Stimulated activated CD8-positive, alpha-beta memory T cell treated with anti-CD3 and anti-CD28 coated beads, Interleukin-15, amount 100 ng/mL, for 24 hours (primary cell): ENCODE data around the gene CST8.

ENCODE experiments used
- DNase-seq: peaks from one replicate; pipeline ENCODE4 v3.0.0-alpha.2; 2020; ENCODE audit warnings: low read depth

The CST8 gene

GRCh38 chr20:23524146-23524545 is 33.2 kb downstream of the CST8 start:
- DNase-seq, result no peak

- DNase-seq, result no peak
Measured at GRCh38 chr20:23526850-23527249, 35.9 kb downstream of the CST8 start.

DNA sequence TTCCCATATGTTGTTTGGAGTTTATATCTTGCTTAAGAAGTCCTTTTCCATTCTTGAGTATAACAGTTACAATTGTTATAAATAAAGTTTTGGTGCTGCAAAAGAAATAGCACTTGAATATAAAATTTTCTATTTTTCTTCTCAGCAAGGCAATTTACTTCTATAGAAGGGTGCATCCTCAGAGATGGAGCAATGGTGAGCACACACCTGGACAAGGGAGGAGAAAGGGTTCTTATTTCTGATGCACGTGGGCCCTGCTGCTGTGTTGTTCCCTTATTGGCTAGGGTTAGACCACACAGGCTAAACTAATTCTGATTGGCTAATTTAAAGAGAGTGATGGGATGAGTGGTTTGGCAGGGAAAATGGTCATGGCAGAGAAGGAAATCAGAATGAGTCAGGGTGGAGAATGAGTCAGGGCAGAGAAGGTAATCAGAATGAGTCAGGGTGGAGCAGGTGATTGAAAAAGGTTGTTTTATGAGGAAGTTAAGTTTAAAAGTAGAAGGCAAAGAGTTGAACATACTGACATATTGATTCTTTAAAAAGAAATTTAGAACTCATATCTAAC is 38.0 kb downstream of the CST8 start:
- no peak for DNase-seq

DNA sequence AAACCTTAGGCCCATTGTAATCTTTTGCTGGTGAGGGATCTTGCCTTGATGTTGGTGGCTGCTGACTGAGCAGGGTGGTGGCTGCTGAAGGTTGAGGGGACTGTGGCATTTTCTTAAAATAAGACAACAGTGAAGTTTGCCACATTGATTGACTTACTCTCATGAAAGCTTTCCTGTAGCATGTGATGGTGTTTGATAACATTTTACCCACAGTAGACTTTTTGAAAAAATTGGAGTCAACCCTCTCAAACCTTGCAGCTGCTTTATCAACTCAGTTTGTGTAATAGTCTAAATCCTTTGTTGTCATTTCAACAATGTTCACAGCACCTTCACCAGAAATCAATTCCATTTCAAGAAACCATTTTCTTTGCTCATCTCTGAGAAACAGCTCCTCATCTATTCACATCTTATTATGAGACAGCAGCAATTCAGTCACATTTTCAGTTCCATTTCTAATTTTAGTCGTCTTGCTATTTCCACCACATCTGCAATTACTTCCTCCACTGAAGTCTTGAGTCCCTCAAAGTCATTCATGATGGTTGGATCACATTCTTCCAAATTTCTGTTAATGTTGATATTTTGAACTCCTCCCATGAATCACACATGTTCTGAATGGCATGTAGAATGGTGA is 40.1 kb downstream of the CST8 start:
- DNase-seq, result no peak

DNA sequence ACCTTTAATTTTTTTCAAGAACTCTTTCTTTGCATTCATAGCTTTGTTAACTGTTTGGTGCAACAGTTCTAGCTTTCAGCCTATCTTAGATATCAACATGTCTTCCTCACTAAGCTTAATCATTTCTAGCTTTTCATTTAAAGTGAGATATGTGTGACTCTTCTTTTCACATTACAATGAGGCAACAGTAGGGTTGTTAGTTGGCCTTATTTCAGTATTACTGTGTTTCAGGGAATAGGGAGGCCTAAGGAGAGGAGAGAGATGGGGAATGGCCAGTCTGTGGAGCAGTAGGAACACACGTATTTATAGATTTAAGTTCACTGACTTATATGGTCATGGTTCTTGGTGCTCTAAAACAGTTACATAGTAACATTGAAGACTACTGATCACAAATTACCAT is 41.6 kb downstream of the CST8 start:
- DNase-seq, result no peak

DNA sequence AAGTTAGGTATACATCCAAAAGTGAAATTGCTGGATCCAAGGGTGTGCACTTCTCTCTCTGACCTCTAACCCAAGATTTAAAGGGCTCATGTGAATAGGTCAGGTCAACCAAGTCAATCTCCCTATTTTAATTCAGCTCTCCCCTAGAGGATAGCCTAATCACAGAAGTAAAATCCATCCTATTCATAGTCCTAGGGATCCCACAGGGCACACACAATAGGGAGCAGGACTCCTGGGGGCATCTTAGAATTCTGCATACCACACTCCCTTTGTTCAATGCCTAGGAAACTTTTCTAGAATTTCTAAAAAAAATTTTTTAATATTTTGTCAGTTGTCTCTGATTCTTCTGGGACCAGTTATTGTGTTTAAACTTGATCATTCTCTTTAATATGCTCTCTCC is 42.2 kb downstream of the CST8 start:
- DNase-seq, result no peak

DNA sequence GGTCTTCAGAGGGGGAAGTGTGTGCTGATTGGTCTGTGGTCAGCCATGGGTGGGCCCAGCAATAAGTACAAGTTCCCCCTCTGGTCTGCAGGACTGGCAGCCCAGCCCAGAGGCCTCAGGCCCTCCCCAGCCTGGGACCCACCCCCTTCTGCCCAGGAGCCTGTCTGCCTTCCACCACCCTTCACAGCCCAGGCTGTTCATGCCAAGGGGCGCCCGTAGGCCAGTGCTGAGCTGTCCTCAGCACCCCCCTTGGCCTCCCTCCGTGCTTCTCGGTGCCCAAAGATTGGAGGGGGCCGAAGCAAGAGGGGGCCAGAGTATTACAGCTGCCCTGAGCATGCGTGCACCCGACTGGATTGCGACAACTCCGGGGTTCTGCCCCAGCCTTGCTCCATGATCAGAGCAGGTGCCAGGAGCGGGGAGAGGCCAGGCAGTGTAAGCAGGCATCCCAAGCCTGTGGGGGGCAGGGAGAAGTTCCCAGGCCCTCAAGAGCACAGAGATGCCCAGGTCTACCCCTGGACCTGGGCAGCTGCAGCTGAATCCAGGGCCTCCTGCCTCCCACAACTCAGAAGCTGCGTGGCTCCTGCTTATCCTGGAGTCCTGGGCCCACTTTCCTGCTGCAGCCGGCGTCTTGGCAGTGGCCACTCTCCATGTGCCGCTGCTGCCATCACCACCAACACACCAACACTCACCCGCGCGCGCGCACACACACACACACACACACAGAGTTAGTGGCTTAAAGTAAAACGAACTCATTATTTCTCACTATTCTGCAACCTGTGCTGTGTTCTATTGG is 44.1 kb downstream of the CST8 start:
- DNase-seq, result no peak

GRCh38 chr20:23536328-23536974 is 45.5 kb downstream of the CST8 start:
- no peak for DNase-seq

GRCh38 chr20:23537030-23537429 is 46.1 kb downstream of the CST8 start:
- DNase-seq, result no peak

GRCh38 chr20:23540624-23541023 is 49.7 kb downstream of the CST8 start:
- no peak for DNase-seq

DNA sequence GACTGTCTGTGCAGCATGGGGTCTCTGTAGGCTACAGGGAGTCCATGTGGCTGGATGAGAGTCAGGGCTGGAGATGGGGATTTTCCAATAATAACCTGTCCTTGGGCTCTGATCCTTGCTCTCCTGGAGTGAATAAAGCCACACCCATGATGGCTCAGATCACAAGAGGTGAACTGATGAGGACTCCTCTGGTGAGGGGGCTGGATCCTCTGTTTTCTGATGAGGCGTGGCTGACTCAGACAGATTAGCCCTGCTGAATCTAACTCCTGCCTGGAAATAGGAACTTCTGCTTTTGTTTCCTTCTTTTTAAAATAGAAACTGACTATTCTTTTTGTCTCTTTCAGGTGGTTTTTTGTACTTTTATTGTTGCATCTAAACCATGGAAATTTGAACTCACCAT is 50.4 kb downstream of the CST8 start:
- no peak for DNase-seq

DNA sequence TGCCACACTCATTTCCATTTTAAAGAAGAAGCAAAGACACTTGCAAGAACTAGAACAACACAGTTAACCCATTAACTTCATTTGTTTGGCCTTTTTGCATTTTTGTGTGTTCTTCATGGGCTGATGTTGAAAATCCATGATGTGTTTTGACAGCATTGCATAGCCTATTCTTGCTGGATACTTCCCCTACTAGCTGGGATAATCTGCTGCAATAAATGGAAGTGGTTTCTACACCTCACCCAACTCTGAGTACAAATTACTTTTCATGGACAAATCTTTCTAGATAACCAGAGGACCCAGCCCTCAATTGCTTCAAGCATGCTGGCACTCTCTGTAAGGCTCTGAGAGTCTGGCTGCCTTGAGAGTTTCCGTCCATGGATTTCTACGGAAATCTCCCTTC is 50.9 kb downstream of the CST8 start:
- DNase-seq, result no peak

DNA sequence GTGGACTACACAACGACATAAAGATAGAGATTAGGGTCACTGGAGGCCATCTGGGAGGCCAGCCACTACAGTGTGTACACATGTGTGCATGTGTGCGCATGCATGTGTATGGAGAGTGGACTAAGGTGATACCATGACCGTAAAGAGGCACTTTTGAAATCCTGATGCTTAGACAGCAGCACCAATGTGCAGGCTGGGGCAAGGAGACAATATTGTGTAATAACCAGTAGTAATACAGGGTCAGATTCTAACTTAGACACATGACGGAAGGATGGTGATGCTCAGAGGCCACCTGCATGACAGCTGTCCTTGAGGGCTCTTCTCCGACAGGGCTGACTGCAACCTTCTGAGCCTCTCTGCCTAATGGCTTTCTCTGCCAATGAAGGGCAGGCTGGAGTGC is 51.9 kb downstream of the CST8 start:
- DNase-seq, result no peak

DNA sequence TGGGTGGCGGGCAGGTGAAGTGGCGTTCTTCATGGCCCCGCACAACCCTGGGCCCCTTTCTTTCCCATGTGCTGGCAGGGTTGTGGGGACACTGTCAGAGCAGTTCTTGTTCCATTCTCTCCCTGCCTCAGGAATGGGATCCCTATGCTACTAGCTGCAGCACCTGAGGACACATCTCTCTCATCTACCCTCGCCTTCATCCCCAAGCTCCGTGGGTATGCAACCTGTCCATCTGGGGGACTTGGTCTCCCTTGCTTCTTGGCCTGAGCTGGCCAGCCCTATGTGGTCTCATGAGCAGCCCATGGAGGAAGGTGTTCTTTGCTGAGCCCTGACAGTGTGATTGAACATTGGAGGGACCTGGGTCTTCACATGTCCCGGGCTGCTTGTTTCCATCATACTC is 53.2 kb downstream of the CST8 start:
- DNase-seq, result no peak
